Lung (tissue), 13 donors: ENCODE results near the gene REEP3. TPM values are rescaled to one million over a fixed set of nuclear protein-coding genes. Genes with fewer than 3 reads are reported as not detected.
A peak's percentile ranks its signal among the peaks of the same experiment; 100 is the strongest.

Experiments
- ATAC-seq: fragments of 200-7000 bp; cut with Tn5 transposase; one replicate; pipeline ENCODE4 v1.9.1; 2020; ENCODE audit warnings: moderate number of reproducible peaks; ENCODE audit not compliant: insufficient read depth, low FRiP score
- DNase-seq, 3 donors: peaks; one replicate each; pipeline ENCODE4 v3.0.0-alpha.2; 2013 to 2017
- H3K27ac ChIP-seq, 2 donors: one replicate each; pipeline ENCODE4 v1.5.1; 2013; ENCODE audit warnings: mild to moderate bottlenecking in 2 of 2, moderate library complexity in 2 of 2, control low read depth in 1 of 2, inconsistent platforms in 1 of 2, low read depth in 1 of 2, low read length in 1 of 2
- H3K27me3 ChIP-seq, 3 donors: one replicate each; pipeline ENCODE4 v1.5.1; 2013; ENCODE audit warnings: low read length in 2 of 3; ENCODE audit not compliant: control insufficient read depth in 3 of 3, insufficient read depth in 3 of 3
- H3K36me3 ChIP-seq, 4 donors: one replicate each; pipeline ENCODE4 v1.5.1; 2013; ENCODE audit warnings: low read length in 4 of 4, mild to moderate bottlenecking in 1 of 4, moderate library complexity in 1 of 4; ENCODE audit not compliant: control insufficient read depth in 4 of 4, insufficient read depth in 4 of 4
- H3K4me1 ChIP-seq, 5 donors: one replicate each; pipeline ENCODE4 v1.5.1; 2013; ENCODE audit warnings: low read length in 5 of 5, mild to moderate bottlenecking in 2 of 5, moderate library complexity in 1 of 5; ENCODE audit not compliant: control insufficient read depth in 5 of 5, insufficient read depth in 5 of 5
- H3K4me3 ChIP-seq: one replicate; pipeline ENCODE4 v1.5.1; 2013; ENCODE audit warnings: mild to moderate bottlenecking, control low read depth, moderate library complexity
- H3K9ac ChIP-seq, 2 donors: one replicate each; pipeline ENCODE4 v1.5.1; 2013; ENCODE audit warnings: low read length in 2 of 2, control low read depth in 1 of 2; ENCODE audit not compliant: insufficient read depth in 1 of 2
- H3K9me3 ChIP-seq, 4 donors: one replicate each; pipeline ENCODE4 v1.5.1; 2013; ENCODE audit warnings: low read length in 3 of 4, mild to moderate bottlenecking in 1 of 4, moderate library complexity in 1 of 4; ENCODE audit not compliant: control insufficient read depth in 4 of 4, insufficient read depth in 3 of 4
- WGBS, 2 donors: extraction: QIAGEN DNeasy Blood & Tissue Kit; methylation state at CpG; one replicate each; pipeline ENCODE4 v1.1.7; 2013; 5-methylcytosine and 5-hydroxymethylcytosine counted together
- polyA plus RNA-seq, 2 donors: library from polyadenylated mRNA; stranded (reverse); fragments of 200-250 nt; gene quantifications; one replicate each; pipeline ENCODE4 v1.2.1, GENCODE V29; 2013
- small RNA-seq: library from RNA; depleted of rRNA; stranded (forward); fragments of <200 nt; gene quantifications from one replicate; pipeline ENCODE3, GENCODE V24; 2014; ENCODE audit warnings: low replicate concordance
- total RNA-seq, 2 donors: library from RNA; depleted of rRNA in 1 of 2; stranded (reverse); fragments of >200 nt in 1 of 2; gene quantifications; one replicate each; pipeline ENCODE4 v1.2.1, GENCODE V29; 2014 to 2021
- TF ChIP-seq, protein P1 (sequence below): IDR thresholded peaks from 2 replicates; pipeline ENCODE4 v1.5.1; 2012; ENCODE audit warnings: mild to moderate bottlenecking; ENCODE audit errors: control extremely low read depth, extremely low read depth
- donor health status: control.
- donor health status: control.
- donor health status: Bipolar disorder and iron deficiency.
- donor health status: healthy.
- donor health status: DM: yes; HTN: yes; CAD: no.

Gene REEP3
- total and polyA plus RNA-seq, 4 donors: 11.5 to 45.9 (median 24.5) TPM

DNA sequence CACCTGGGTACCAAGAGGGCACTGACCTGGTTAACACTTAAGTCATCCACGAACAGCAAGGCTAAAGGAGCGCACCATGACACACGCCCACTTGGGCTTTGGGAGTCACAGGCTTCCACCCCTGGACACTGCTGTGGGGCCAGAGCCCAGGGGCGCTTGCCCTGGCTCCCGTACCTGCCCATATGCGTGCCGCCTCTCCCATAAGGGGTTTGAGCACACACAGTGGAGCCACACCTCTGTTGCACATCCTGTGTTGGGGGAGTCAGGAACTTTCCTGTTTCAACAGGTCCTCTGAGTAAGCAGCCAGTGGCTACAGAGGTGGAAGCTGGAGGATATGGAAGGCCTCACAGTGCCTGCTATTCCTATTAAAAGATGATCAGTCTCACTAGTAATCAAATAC is 152.0 kb downstream of the REEP3 start:
- no peak for ATAC-seq
- H3K27ac ChIP-seq: peak overlapping the region in 1 of 2 donors; percentile 14
- DNase-seq: no peak
- H3K9me3 ChIP-seq: no peaks in the 10 kb centered on the region
- no peak overlapping the region for H3K9ac ChIP-seq
- H3K4me1 ChIP-seq: peaks cover 4 to 18% (median 10%) of the 10 kb centered on the region in 5 donors
- no peaks in the 10 kb centered on the region for H3K27me3 ChIP-seq
- WGBS, 2 donors: 84 to 92% methylated on average over 7 of the region's 7 CpGs
- H3K36me3 ChIP-seq: no peaks in the 10 kb centered on the region
- H3K4me3 ChIP-seq: no peak overlapping the region
- TF ChIP-seq, protein P1, sequence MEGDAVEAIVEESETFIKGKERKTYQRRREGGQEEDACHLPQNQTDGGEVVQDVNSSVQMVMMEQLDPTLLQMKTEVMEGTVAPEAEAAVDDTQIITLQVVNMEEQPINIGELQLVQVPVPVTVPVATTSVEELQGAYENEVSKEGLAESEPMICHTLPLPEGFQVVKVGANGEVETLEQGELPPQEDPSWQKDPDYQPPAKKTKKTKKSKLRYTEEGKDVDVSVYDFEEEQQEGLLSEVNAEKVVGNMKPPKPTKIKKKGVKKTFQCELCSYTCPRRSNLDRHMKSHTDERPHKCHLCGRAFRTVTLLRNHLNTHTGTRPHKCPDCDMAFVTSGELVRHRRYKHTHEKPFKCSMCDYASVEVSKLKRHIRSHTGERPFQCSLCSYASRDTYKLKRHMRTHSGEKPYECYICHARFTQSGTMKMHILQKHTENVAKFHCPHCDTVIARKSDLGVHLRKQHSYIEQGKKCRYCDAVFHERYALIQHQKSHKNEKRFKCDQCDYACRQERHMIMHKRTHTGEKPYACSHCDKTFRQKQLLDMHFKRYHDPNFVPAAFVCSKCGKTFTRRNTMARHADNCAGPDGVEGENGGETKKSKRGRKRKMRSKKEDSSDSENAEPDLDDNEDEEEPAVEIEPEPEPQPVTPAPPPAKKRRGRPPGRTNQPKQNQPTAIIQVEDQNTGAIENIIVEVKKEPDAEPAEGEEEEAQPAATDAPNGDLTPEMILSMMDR: no peak

DNA sequence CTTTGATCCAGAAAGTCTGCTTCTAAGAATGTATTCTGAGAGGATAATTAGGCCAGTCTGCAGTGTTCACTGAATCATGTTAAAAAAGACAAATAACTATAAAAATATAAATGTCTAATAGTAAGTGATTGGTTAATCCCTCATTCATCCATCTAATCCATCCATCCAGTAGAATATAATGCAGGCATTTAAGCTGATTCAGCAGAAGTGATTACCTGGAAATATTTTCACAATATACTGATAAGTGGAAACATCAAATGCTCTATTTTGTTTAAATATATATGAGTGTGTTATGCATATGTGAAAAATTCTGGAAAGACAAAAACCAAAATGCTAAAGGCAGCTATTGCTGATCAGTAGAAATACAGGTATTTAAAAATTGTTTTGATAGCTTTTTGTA is 152.6 kb downstream of the REEP3 start:
- no peaks in the 10 kb centered on the region for H3K36me3 ChIP-seq
- TF ChIP-seq, protein P1: no peak
- H3K4me1 ChIP-seq: peaks cover 4 to 18% (median 10%) of the 10 kb centered on the region in 5 donors
- ATAC-seq: no peak
- no peak overlapping the region for H3K27ac ChIP-seq
- H3K9ac ChIP-seq: no peak overlapping the region
- H3K9me3 ChIP-seq: no peaks in the 10 kb centered on the region
- DNase-seq: no peak
- H3K4me3 ChIP-seq: no peak overlapping the region
- no peaks in the 10 kb centered on the region for H3K27me3 ChIP-seq

Small RNA genes within 50 kb of the gene (small RNA-seq; reads per million reads assigned to genes)
- gene AC022022.1: not detected

Other genes with a start within 250 kb of the REEP3 start
- gene JMJD1C, start 55.4 kb upstream of the REEP3 start, total RNA-seq: 100 to 1,000 TPM in 1 of 2 donors, 10 to 100 TPM in 1; 74.0 to 233 TPM
- gene JMJD1C, start 55.4 kb upstream of the REEP3 start, polyA plus RNA-seq: 10 to 100 TPM; 30.5 to 68.3 TPM